Brain microvascular endothelial cell (primary cell): Measurements from ENCODE around the gene PLAAT2.

ENCODE experiments used
- DNase-seq: peaks from one replicate; pipeline ENCODE4 v3.0.0-alpha.2; 2020
- H3K27ac ChIP-seq: fragments of 250-450 bp; sonication (Bioruptor Pico); 2 replicates; pipeline ENCODE4 v1.5.1; 2020; ENCODE audit warnings: mild to moderate bottlenecking, moderate library complexity
- H3K27me3 ChIP-seq: fragments of 250-450 bp; sonication (Bioruptor Pico); replicated peaks from 2 replicates; pipeline ENCODE4 v1.5.1; 2020; ENCODE audit warnings: mild to moderate bottlenecking
- H3K36me3 ChIP-seq: fragments of 250-450 bp; sonication (Bioruptor Pico); replicated peaks from 2 replicates; pipeline ENCODE4 v1.5.1; 2020; ENCODE audit warnings: mild to moderate bottlenecking
- H3K4me3 ChIP-seq: 2 replicates; pipeline ENCODE4 v1.5.1; 2011; ENCODE audit warnings: low read depth, mild to moderate bottlenecking, control low read depth, low read length, moderate library complexity
- CTCF ChIP-seq: IDR thresholded peaks from 2 replicates; pipeline ENCODE4 v1.5.1; 2011; ENCODE audit warnings: low read depth, mild to moderate bottlenecking, moderate library complexity, low read length, control low read depth, inconsistent platforms; ENCODE audit errors: missing control alignments
- in situ Hi-C: cut with HindIII; loops from 2 replicates; pipeline ENCODE4 v1.10.0; 2017; ENCODE audit warnings: low sequenced_read_pairs, low pct_ligation_motif_present

The PLAAT2 gene

DNA sequence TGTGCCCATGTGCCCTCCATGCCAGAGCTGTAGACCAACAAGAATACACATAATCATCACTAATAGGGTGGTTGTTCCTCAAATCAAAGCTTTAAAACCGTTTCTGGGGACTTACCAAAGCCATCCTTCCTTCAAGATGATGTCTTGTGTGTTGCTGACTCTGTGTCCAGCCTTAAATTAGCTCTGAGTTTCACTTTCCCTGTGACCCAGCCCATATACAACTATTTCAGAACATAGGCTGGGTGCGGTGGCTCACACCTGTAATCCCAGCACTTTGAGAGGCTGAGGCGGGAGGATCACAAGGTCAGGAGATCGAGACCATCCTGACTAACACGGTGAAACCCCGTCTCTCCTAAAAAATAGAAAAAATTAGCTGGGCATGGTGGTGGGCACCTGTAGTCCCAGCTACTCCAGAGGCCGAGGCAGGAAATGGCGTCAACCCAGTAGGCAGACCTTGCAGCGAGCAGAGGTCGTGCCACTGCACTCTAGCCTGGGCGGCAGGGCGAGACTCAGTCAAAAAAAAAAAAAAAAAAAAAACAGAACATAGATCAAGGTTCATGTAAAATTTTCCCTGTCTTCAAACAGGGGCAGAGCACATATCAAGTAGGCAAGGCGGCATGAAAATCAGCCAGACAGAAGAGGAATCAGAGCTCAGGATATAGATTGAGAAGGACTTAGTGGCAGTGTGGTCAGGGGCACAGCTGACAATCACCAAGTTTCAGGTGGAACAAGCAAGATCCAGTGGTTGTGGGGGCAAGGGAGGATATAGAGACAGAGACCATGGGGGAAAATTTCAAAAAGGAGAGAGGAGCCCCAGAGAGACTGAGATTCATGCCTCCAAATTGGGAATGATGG is at the start of gene PLAAT2:
PLAAT2 (minus strand) TSS at position 179 of the 855 bp plus-strand sequence; CDS start at position 124, 55 bp downstream.
- no peak for TF ChIP-seq CTCF
- Histone ChIP-seq H3K36me3 (no peaks in the 10 kb centered on the region), H3K27ac (no peak within 1 kb of the TSS), H3K27me3 (no peaks in the 10 kb centered on the region), H3K4me3 (no peak within 1 kb of the TSS)
- no peak for DNase-seq
- in situ Hi-C loops = no loop called here

- Histone ChIP-seq H3K36me3 (no peaks in the 10 kb centered on the region), H3K27ac (no peak overlapping the region), H3K4me3 (no peak overlapping the region), H3K27me3 (no peaks in the 10 kb centered on the region)
- no peak for DNase-seq
- in situ Hi-C loops = no loop called here
- no peak for TF ChIP-seq CTCF
Observed at GRCh38 chr11:63612181-63612580, 49.0 kb upstream of the PLAAT2 start.

- no peak for DNase-seq
- Histone ChIP-seq H3K27ac (no peak overlapping the region), H3K27me3 (no peaks in the 10 kb centered on the region), H3K4me3 (no peak overlapping the region), H3K36me3 (no peaks in the 10 kb centered on the region)
- in situ Hi-C loops = no loop called here
- no peak for TF ChIP-seq CTCF
Observed at GRCh38 chr11:63611395-63611747, 48.2 kb upstream of the PLAAT2 start.

GRCh38 chr11:63610604-63611394 is 47.6 kb upstream of the PLAAT2 start:
- no peaks in the 10 kb centered on the region for H3K36me3 ChIP-seq
- peak; percentile 33 for DNase-seq
- H3K4me3 ChIP-seq = no peak overlapping the region
- H3K27ac ChIP-seq = no peak overlapping the region
- TF ChIP-seq CTCF = no peak
- in situ Hi-C loops = no loop called here
- H3K27me3 ChIP-seq = no peaks in the 10 kb centered on the region

GRCh38 chr11:63609971-63610580 is 46.9 kb upstream of the PLAAT2 start:
- Histone ChIP-seq H3K4me3 (no peak overlapping the region), H3K27ac (no peak overlapping the region), H3K27me3 (no peaks in the 10 kb centered on the region), H3K36me3 (no peaks in the 10 kb centered on the region)
- TF ChIP-seq CTCF = no peak
- in situ Hi-C loops = no loop called here
- no peak for DNase-seq
